IMR-90 (cell line): Measurements from ENCODE around the gene NALCN. TPM values are rescaled to one million over a fixed set of nuclear protein-coding genes. Genes with fewer than 3 reads are reported as not detected.

Source experiments
- ATAC-seq: fragments of 200-7000 bp; cut with Tn5 transposase; 2 replicates; pipeline ENCODE4 v1.9.1; 2020; ENCODE audit warnings: low read depth, mild to moderate bottlenecking, moderate library complexity
- BruUV-seq: library from RNA; stranded (reverse); fragments of 400-500 nt; replicated peaks from 2 replicates; lab custom pipeline; 2021; lab: Mats Ljungman, UMichigan
- CTCF ChIA-PET: fragments of 300-600 bp; formaldehyde crosslinking; extraction: SDS; loops from one replicate; lab custom pipeline; 2021; ENCODE audit warnings: antibody characterized with exemption; lab: Yijun Ruan, JAX
- POLR2A ChIA-PET: fragments of 300-600 bp; sonication (Branson Sonifier 250); formaldehyde crosslinking; loops from one replicate; lab custom pipeline; 2022; ENCODE audit warnings: antibody characterized with exemption; ENCODE audit not compliant: unreplicated experiment; lab: Charles Lee
- DNase-seq: peaks from one replicate; pipeline ENCODE4 v3.0.0; 2013
- H2AFZ ChIP-seq: replicated peaks from 2 replicates; pipeline ENCODE3; 2013; ENCODE audit warnings: low read length, mild to moderate bottlenecking; ENCODE audit not compliant: poor library complexity
- H2AK5ac ChIP-seq: 2 replicates; pipeline ENCODE4 v1.6.1; 2013; ENCODE audit warnings: low read depth, low read length, inconsistent platforms
- H2AK9ac ChIP-seq: replicated peaks from 2 replicates; pipeline ENCODE3; 2013; ENCODE audit warnings: mild to moderate bottlenecking, low read depth, low read length, moderate library complexity; ENCODE audit not compliant: poor library complexity
- H2BK120ac ChIP-seq: 2 replicates; pipeline ENCODE4 v1.6.1; 2013; ENCODE audit warnings: low read depth, low read length, inconsistent platforms
- H2BK15ac ChIP-seq: 3 replicates; pipeline ENCODE4 v1.6.1; 2013; ENCODE audit warnings: low read depth, low read length, inconsistent platforms
- H2BK20ac ChIP-seq: 2 replicates; pipeline ENCODE4 v1.6.1; 2013; ENCODE audit warnings: low read depth, mild to moderate bottlenecking, inconsistent platforms, low read length, moderate library complexity
- H2BK5ac ChIP-seq: 2 replicates; pipeline ENCODE4 v1.6.1; 2013; ENCODE audit warnings: mild to moderate bottlenecking, low read depth, low read length, inconsistent platforms; ENCODE audit not compliant: poor library complexity, severe bottlenecking
- H3K14ac ChIP-seq: replicated peaks from 2 replicates; pipeline ENCODE4 v1.6.1; 2013; ENCODE audit warnings: low read depth, low read length, inconsistent platforms
- H3K18ac ChIP-seq: 2 replicates; pipeline ENCODE4 v1.6.1; 2013; ENCODE audit warnings: low read depth, low read length, control low read depth
- H3K23ac ChIP-seq: 2 replicates; pipeline ENCODE4 v1.6.1; 2013; ENCODE audit warnings: low read depth, low read length, inconsistent platforms
- H3K27ac ChIP-seq: 2 replicates; pipeline ENCODE4 v1.5.1; 2013; ENCODE audit warnings: mild to moderate bottlenecking, control low read depth, low read length; ENCODE audit not compliant: insufficient read depth
- H3K27me3 ChIP-seq: 2 replicates; pipeline ENCODE4 v1.6.1; 2013; ENCODE audit warnings: low read length; ENCODE audit not compliant: control insufficient read depth, insufficient read depth
- H3K36me3 ChIP-seq: 2 replicates; pipeline ENCODE4 v1.6.1; 2013; ENCODE audit warnings: low read length, mixed read lengths; ENCODE audit not compliant: control insufficient read depth, insufficient read depth
- H3K4ac ChIP-seq: 2 replicates; pipeline ENCODE4 v1.6.1; 2013; ENCODE audit warnings: low read depth, low read length, inconsistent platforms
- H3K4me1 ChIP-seq: 2 replicates; pipeline ENCODE4 v1.6.1; 2013; ENCODE audit warnings: low read length, mixed read lengths; ENCODE audit not compliant: control insufficient read depth, insufficient read depth
- H3K4me2 ChIP-seq: 2 replicates; pipeline ENCODE4 v1.6.1; 2013; ENCODE audit warnings: low read depth, mild to moderate bottlenecking, control low read depth, low read length, moderate library complexity
- H3K4me3 ChIP-seq: 2 replicates; pipeline ENCODE4 v1.5.1; 2013; ENCODE audit warnings: low read depth, mild to moderate bottlenecking, control low read depth, low read length, moderate library complexity; ENCODE audit not compliant: insufficient read depth
- H3K56ac ChIP-seq: 2 replicates; pipeline ENCODE4 v1.6.1; 2013; ENCODE audit warnings: low read length, inconsistent platforms; ENCODE audit not compliant: insufficient read depth; ENCODE audit errors: extremely low read depth
- H3K79me1 ChIP-seq, 2 experiments: 2 replicates each; pipeline ENCODE4 v1.6.1; 2013; ENCODE audit warnings: low read length in 2 of 2, inconsistent platforms in 1 of 2, low read depth in 1 of 2
- H3K9ac ChIP-seq: 2 replicates; pipeline ENCODE4 v1.6.1; 2013; ENCODE audit warnings: low read depth, low read length, control low read depth
- H3K9me1 ChIP-seq: 2 replicates; pipeline ENCODE4 v1.6.1; 2013; ENCODE audit warnings: low read length, inconsistent platforms; ENCODE audit not compliant: insufficient read depth
- H3K9me3 ChIP-seq: 2 replicates; pipeline ENCODE4 v1.6.1; 2013; ENCODE audit warnings: low read length; ENCODE audit not compliant: control insufficient read depth, insufficient read depth
- H4K20me1 ChIP-seq: 2 replicates; pipeline ENCODE4 v1.6.1; 2013; ENCODE audit warnings: low read length, inconsistent platforms; ENCODE audit not compliant: insufficient read depth
- H4K5ac ChIP-seq: 2 replicates; pipeline ENCODE4 v1.6.1; 2013; ENCODE audit warnings: mild to moderate bottlenecking, low read depth, low read length, control low read depth
- H4K8ac ChIP-seq, 2 experiments: 2 replicates each; pipeline ENCODE4 v1.6.1; 2013; ENCODE audit warnings: low read depth in 2 of 2, low read length in 2 of 2, control low read depth in 1 of 2, inconsistent platforms in 1 of 2
- H4K91ac ChIP-seq: 2 replicates; pipeline ENCODE4 v1.6.1; 2013; ENCODE audit warnings: low read depth, low read length, inconsistent platforms; ENCODE audit not compliant: insufficient read depth
- MAFK ChIP-seq: IDR thresholded peaks from 2 replicates; pipeline ENCODE4 v1.6.1; 2012; ENCODE audit warnings: low read depth, low read length, improper control_type of control experiment
- WGBS, 2 experiments: methylation state at CpG; one replicate each; pipeline versions ENCODE4 v1.1.5 to v1.1.7; 2013; ENCODE audit warnings: missing lambda C conversion rate in 2 of 2; ENCODE audit not compliant: insufficient read length in 1 of 2; ENCODE audit errors: extremely low coverage in 2 of 2; 5-methylcytosine and 5-hydroxymethylcytosine counted together
- dilution Hi-C: fragments of 300-500 bp; cut with HindIII; formaldehyde crosslinking; loops from one replicate; pipeline ENCODE4 v1.14.3; 2018; ENCODE audit warnings: low sequenced_read_pairs; ENCODE audit not compliant: unreplicated experiment
- in situ Hi-C: fragments of 300-500 bp; cut with MboI; formaldehyde crosslinking; loops from 3 replicates; pipeline ENCODE4 v1.14.3; 2019; ENCODE audit warnings: low sequenced_read_pairs, inconsistent platforms, mixed read lengths
- intact Hi-C: fragments of 100-400 bp; cut with micrococcal nuclease; formaldehyde crosslinking; loops from 2 replicates; pipeline ENCODE4 v1.10.0; 2022
- polyA plus RNA-seq, 3 experiments: library from polyadenylated mRNA; depleted of rRNA; stranded (reverse); fragments of >200 nt; gene quantifications; 2 replicates each; pipeline ENCODE4 v1.2.3, GENCODE V29; 2012; ENCODE audit warnings: low replicate concordance in 1 of 3
- total RNA-seq: library from RNA; depleted of rRNA; stranded (reverse); fragments of >200 nt; gene quantifications from 2 replicates; pipeline ENCODE4 v1.2.3, GENCODE V29; 2012
- TF ChIP-seq, protein P1 (sequence below): fragments of 150-350 bp; IDR thresholded peaks from 2 replicates; pipeline ENCODE4 v1.6.1; 2017; ENCODE audit warnings: mild to moderate bottlenecking, antibody characterized with exemption, low read length, low read depth

NALCN gene
- total and polyA plus RNA-seq, 2 of the 4 experiments (the other 2 are of a cell fraction), result 2.9 to 4.8 TPM

DNA sequence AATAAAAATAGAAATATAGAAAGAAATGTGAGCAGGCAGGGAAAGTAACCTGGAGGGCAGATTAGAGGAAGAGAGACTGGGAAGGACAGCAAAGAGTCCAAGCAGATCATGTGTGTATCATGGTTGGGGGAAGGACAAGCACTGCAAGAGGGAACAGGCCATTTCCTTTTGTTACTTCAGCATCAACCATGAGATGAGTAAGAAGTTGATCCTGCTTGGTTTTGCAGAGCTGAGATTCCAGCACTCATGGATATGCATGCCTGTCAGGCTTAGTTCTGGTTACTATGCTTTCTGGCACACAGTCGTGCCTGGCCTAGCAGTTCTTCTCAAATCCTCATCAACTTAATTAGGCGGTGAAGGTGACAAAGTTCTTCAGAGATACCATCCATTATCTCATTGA is 18.1 kb downstream of the NALCN start:
- dilution Hi-C loops (no loop called here), intact Hi-C loops (loop anchor here (5.0 kb wide), 1 partner anchor 91 kb away; no protein-coding TSS in a partner anchor), in situ Hi-C loops (no loop called here)
- Histone ChIP-seq H3K56ac (peak overlapping the region; percentile 5; the same call in 1 of the 2 replicates), H2AK5ac (peak overlapping the region; percentile 38; the same call in 1 of the 2 replicates), H3K4me1 (peaks cover 12% of the 10 kb centered on the region), H3K4me3 (no peak overlapping the region), H2AK9ac (peak overlapping the region; percentile 2), H4K20me1 (no peaks in the 10 kb centered on the region), H3K9ac (no peak overlapping the region), H3K14ac (peak overlapping the region; percentile 8; the same call in 1 of the 2 replicates), H3K79me1 (no peaks in the 10 kb centered on the region; a peak in 1 of 4 replicates), H3K4me2 (peak overlapping the region; percentile 36), H2AFZ (peak overlapping the region; percentile 52), H3K36me3 (no peaks in the 10 kb centered on the region), H2BK20ac (peak overlapping the region; percentile 67), H3K27ac (no peak overlapping the region; the same call in 1 of the 2 replicates), H4K8ac (peak overlapping the region; percentile 6 to 74; a peak in 3 of 4 replicates), H3K18ac (peak overlapping the region; percentile 51; the same call in 1 of the 2 replicates), H2BK120ac (peak overlapping the region; percentile 82), H3K9me1 (peaks cover 18% of the 10 kb centered on the region), H3K23ac (peak overlapping the region; percentile 83; the same call in 1 of the 2 replicates), H2BK5ac (peak overlapping the region; percentile 85), H3K27me3 (no peaks in the 10 kb centered on the region), H4K5ac (peak overlapping the region; percentile 37; the same call in 1 of the 2 replicates), H2BK15ac (peak overlapping the region; percentile 39; the same call in 2 of the 3 replicates), H3K4ac (peak overlapping the region; percentile 78), H4K91ac (peak overlapping the region; percentile 65), H3K9me3 (no peaks in the 10 kb centered on the region)
- WGBS, 2 experiments, result 0% methylated on average over 1 of the region's 2 CpGs; no CpG with 5 or more reads in 1 of the 2 experiments
- no TSS peak for BruUV-seq
- TF ChIP-seq, protein P1, sequence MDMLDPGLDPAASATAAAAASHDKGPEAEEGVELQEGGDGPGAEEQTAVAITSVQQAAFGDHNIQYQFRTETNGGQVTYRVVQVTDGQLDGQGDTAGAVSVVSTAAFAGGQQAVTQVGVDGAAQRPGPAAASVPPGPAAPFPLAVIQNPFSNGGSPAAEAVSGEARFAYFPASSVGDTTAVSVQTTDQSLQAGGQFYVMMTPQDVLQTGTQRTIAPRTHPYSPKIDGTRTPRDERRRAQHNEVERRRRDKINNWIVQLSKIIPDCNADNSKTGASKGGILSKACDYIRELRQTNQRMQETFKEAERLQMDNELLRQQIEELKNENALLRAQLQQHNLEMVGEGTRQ, result no peak
- peak; percentile 32; the same call in 1 of the 2 replicates for TF ChIP-seq MAFK
- CTCF ChIA-PET, result no interaction called here
- peak; percentile 81 for DNase-seq
- POLR2A ChIA-PET, result no interaction called here
- ATAC-seq, result peak; percentile 78
